Duodenal mucosa (tissue), 2 donors: ENCODE data around the gene PLD1.

Experiments used
- H3K27ac ChIP-seq: one replicate; pipeline ENCODE4 v1.7.0; 2013; ENCODE audit warnings: low read depth, low read length
- H3K27me3 ChIP-seq, 2 donors: one replicate each; pipeline ENCODE4 v1.7.0; 2013; ENCODE audit warnings: low read length in 2 of 2, control low read depth in 1 of 2; ENCODE audit not compliant: insufficient read depth in 2 of 2, control insufficient read depth in 1 of 2
- H3K36me3 ChIP-seq, 2 donors: one replicate each; pipeline ENCODE4 v1.7.0; 2013; ENCODE audit warnings: low read length in 2 of 2, control low read depth in 1 of 2; ENCODE audit not compliant: insufficient read depth in 2 of 2, control insufficient read depth in 1 of 2
- H3K4me1 ChIP-seq, 2 donors: one replicate each; pipeline ENCODE4 v1.7.0; 2013; ENCODE audit warnings: low read length in 2 of 2, control low read depth in 1 of 2; ENCODE audit not compliant: insufficient read depth in 2 of 2, control insufficient read depth in 1 of 2
- H3K4me3 ChIP-seq, 2 donors: one replicate each; pipeline ENCODE4 v1.7.0; 2013; ENCODE audit warnings: low read length in 2 of 2, low read depth in 1 of 2
- H3K9ac ChIP-seq, 2 donors: one replicate each; pipeline ENCODE4 v1.7.0; 2013; ENCODE audit warnings: low read length in 2 of 2, low read depth in 1 of 2
- H3K9me3 ChIP-seq, 2 donors: one replicate each; pipeline ENCODE4 v1.7.0; 2013; ENCODE audit warnings: low read length in 2 of 2, control low read depth in 1 of 2; ENCODE audit not compliant: control insufficient read depth in 1 of 2

PLD1 gene

DNA sequence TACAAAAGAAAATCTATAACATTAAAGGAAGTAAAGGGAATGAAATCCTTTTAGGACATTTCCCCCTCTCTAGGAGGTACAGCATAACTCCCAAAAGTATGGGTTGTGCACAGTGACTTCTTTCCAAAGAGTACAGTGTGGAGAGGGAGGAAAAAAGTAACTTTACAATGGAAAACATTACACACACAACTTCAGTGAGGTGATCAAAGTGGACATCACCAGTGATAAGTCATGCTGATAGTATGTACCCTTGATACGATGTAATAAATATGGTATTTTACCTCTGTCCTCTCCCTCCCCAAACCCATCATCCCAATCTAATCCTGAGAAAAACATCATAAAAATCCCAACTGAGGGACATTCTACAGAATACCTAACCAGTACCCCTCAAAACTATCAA, 10.8 kb downstream of the PLD1 start:
- Histone ChIP-seq H3K27ac (no peak overlapping the region), H3K4me3 (no peak overlapping the region), H3K36me3 (peaks cover 0 to 3% of the 10 kb centered on the region in 2 donors), H3K4me1 (peaks cover 8 to 17% of the 10 kb centered on the region in 2 donors), H3K9me3 (no peaks in the 10 kb centered on the region), H3K9ac (no peak overlapping the region), H3K27me3 (no peaks in the 10 kb centered on the region)

DNA sequence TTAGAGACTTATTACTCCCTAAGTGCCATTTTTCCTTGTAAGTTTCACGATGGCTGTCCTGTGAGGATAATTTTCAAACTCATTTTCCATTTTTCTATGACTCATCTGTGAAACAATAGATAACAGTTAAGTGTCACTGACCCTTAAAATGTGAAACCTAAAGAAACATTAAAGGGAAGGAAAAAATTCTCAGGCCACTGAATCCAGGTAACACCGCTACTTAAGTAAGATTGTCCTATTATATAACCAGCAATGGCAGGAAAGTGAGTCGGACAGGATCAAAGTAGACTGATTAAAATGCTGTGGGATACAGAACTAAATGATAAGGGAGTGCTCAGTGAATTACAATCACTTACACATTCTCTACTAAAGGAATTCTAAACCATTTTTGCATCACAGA, 12.4 kb downstream of the PLD1 start:
- no peaks in the 10 kb centered on the region for H3K27me3 ChIP-seq
- H3K27ac ChIP-seq = no peak overlapping the region
- peaks cover 0 to 3% of the 10 kb centered on the region in 2 donors for H3K36me3 ChIP-seq
- no peak overlapping the region for H3K9ac ChIP-seq
- H3K9me3 ChIP-seq = no peaks in the 10 kb centered on the region
- peaks cover 8 to 13% of the 10 kb centered on the region in 2 donors for H3K4me1 ChIP-seq
- H3K4me3 ChIP-seq = no peak overlapping the region

DNA sequence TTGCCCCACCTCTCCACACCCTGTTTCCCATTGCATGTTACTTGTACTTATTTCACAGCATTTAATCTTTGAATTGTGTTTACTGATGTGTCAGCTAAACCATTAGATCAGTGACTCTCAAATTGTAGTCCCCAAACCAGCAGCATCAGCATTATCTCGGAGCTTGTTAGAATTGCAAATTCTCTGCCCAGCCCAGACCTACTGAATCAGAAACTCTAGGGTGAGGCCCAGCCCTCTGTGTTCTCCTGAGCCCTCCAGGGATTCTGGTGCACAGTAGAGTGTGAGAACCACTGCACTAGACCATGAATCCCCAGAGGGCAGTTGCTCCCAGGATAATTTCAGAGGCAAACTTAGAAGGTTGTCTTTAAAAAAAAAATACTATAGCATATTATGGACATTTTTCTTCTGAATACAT, 13.0 kb downstream of the PLD1 start:
- Histone ChIP-seq H3K4me3 (no peak overlapping the region), H3K9me3 (no peaks in the 10 kb centered on the region), H3K27me3 (no peaks in the 10 kb centered on the region), H3K4me1 (peaks cover 4 to 7% of the 10 kb centered on the region in 2 donors), H3K36me3 (peaks cover 0 to 3% of the 10 kb centered on the region in 2 donors), H3K27ac (no peak overlapping the region), H3K9ac (no peak overlapping the region)

DNA sequence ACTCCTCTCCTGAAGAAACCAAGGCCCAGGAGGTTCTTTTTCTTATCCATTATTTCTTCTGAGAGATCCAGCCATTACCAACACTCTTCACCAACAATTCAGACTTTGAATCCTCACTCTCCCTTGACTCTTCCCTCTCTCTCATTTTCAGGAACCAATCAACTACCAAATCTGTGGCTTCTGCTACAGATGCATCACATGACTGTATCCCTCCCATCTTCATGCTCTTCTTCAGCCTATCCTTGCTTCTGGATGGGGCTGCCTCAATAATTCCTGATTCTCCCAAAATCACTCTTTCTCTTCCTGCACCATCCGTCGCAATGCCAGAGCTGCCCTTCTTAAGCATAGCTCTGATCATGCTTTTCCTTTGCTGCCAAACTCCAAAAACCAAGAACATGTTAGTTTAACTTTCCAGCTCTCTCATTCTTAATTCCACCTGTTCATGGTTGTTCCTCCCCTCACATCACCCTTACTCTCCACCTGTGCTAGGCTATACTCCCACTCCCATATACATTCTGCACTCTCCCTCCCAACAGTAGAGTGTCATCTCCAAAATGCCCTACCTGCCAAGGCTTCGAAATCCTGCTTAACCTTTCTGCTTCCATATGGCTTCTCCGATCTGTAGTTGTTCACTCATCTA, 13.5 kb downstream of the PLD1 start:
- H3K27ac ChIP-seq = no peak overlapping the region
- no peaks in the 10 kb centered on the region for H3K27me3 ChIP-seq
- H3K4me1 ChIP-seq = peaks cover 0 to 2% of the 10 kb centered on the region in 2 donors
- H3K9ac ChIP-seq = no peak overlapping the region
- peaks cover 0 to 3% of the 10 kb centered on the region in 2 donors for H3K36me3 ChIP-seq
- H3K9me3 ChIP-seq = no peaks in the 10 kb centered on the region
- H3K4me3 ChIP-seq = no peak overlapping the region

DNA sequence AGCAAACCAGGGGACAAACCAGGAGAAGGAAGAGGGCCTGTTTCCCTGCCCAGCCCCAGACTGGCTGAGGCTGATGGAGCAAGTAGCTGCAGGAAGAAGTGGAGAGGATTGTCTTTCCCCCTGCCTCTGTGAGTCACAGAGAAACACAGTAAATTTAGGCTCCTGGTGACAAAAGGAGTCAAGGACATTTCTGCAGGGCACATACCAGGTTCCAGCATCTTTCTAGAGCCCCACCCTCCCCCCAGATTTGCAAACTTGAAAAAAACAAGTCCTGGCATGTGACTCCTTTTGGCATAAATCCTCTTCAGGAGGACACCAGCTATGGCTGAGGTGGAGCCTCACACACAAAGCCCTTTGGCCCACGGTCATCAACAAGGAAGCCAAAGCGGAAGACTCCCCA, 17.8 kb downstream of the PLD1 start:
- Histone ChIP-seq H3K9me3 (no peaks in the 10 kb centered on the region), H3K9ac (no peak overlapping the region), H3K27ac (no peak overlapping the region)

DNA sequence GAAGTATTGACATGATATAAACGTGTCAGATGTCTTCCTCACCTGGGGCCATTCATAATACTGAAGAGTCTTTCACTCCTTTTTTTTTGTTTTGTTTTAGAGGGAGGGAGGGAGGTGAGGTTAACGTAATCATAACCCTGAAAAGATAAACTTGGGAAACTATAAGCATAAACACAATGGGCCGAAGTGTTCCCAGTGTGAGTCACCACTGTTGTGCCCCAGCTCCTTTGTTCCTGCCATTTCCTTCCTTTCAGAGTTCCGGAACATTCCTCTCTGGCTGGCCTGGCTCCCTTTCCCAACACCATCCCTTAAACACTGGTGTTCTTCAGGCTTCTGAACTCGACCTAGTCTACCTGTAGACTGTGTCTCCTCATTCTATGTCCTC, 18.6 kb downstream of the PLD1 start:
- Histone ChIP-seq H3K9me3 (no peaks in the 10 kb centered on the region), H3K27ac (no peak overlapping the region), H3K27me3 (no peaks in the 10 kb centered on the region), H3K4me3 (no peak overlapping the region), H3K4me1 (peaks cover 0 to 3% of the 10 kb centered on the region in 2 donors), H3K36me3 (no peaks in the 10 kb centered on the region), H3K9ac (no peak overlapping the region)

More for the DNA sequence above, 17.8 kb downstream of the PLD1 start:
- Histone ChIP-seq H3K27me3 (no peaks in the 10 kb centered on the region), H3K36me3 (peaks cover 0 to 3% of the 10 kb centered on the region in 2 donors), H3K4me1 (peaks cover 0 to 3% of the 10 kb centered on the region in 2 donors), H3K4me3 (no peak overlapping the region)

DNA sequence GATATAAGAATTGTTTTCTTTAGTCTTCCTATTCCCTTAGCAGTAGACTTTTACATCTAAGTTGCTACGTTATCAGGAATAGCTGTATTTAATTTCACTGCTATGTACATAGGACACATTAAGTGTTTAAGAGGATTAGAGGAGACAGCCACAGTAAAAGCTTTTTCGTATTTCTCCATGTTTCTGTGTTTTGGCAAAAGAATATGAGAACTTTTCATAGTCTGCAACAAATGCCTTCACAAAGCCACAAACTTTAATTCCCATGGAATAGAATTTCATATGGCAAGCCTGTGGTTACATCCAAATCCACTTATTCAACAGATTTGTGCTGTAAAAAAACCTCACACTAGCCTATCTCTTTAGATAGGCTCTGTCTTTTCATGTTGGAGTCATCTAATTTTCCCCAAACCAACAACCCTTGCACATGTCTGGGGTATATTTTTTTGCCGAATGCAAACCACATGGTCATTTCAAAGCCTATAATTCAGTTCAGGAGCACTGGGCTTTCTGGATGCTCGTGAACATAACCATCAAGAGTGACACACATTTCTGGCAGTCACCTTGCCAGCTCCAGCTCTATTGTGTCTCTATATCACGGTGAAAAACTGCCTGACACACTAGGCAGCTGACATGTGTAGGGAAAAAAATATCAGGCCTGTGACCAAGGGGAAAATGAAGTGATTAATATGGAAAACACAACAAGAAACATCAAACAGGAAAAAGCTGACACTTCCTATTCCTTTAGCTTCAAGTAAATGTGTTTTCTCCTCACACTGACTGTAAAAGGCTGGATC, 19.2 kb downstream of the PLD1 start:
- Histone ChIP-seq H3K27me3 (no peaks in the 10 kb centered on the region), H3K9me3 (no peaks in the 10 kb centered on the region), H3K36me3 (no peaks in the 10 kb centered on the region), H3K27ac (no peak overlapping the region), H3K4me1 (peaks cover 0 to 3% of the 10 kb centered on the region in 2 donors), H3K4me3 (no peak overlapping the region), H3K9ac (no peak overlapping the region)

DNA sequence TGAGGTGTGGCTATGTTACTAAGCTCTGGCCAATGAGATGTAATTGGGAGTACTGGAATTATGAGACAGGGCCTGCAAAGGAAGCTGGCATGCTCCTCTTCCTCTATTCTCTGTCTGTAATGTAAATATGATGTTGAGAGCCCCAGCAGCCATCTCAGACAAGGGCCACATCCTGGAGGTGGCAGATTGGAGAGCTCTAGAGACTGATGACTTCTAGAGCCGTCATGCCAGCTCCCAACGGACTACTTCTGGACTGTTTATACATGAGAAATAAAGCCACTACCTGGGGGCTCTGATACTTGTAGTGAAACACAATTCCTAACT, 19.7 kb downstream of the PLD1 start:
- Histone ChIP-seq H3K27ac (no peak overlapping the region), H3K27me3 (no peaks in the 10 kb centered on the region), H3K9me3 (no peaks in the 10 kb centered on the region)

DNA sequence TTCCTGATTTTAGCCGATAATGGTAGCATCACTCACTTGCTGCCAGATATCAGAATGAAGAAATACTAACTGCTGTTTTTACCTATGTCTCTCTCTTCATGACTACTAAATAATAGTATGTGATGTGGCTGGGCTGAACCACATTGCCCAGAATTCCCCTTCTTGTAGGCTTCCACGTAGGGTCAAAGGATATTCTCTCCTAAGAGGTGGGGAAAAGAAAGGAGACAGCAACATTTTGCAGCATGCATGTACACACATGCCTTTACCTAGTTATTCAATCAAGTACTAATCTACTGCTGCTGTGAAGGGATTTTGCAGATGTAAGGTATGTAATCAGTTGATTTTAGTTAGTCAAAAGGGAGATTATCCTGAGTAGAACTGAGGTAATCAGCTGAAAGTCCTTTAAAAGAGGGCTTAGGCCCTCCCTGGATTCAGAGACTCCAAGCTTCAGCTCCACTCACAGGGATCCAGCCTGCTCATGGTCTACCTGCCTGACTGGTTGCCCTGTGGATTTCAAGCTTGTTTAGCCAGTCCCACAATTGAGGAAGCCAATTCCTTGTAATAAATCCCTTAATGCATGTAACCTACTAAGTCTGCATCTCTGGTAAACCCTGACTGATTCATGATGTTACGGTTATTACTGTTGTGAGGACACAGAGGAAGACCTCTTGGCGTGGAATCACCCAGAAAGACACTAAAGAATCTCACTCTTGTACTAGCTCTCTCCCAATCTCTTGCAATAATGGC, 20.4 kb downstream of the PLD1 start:
- Histone ChIP-seq H3K4me1 (peaks cover 0 to 3% of the 10 kb centered on the region in 2 donors), H3K9ac (no peak overlapping the region), H3K4me3 (no peak overlapping the region), H3K9me3 (no peaks in the 10 kb centered on the region), H3K36me3 (no peaks in the 10 kb centered on the region), H3K27ac (no peak overlapping the region), H3K27me3 (no peaks in the 10 kb centered on the region)

More for the DNA sequence above, 19.7 kb downstream of the PLD1 start:
- Histone ChIP-seq H3K4me3 (no peak overlapping the region), H3K36me3 (no peaks in the 10 kb centered on the region), H3K4me1 (peaks cover 0 to 3% of the 10 kb centered on the region in 2 donors), H3K9ac (no peak overlapping the region)
